Dendritic cell treated with granulocyte-macrophage colony-stimulating factor and Interleukin-4, amounts not matched to agents 40 ng/mL and 50 ng/mL, for 4 days (primary cell): ENCODE data around the gene FBXL13.

ENCODE experiments used
- H3K27ac Mint-ChIP-seq: one replicate; pipeline ENCODE4 v1.8.0; 2022; ENCODE audit warnings: mild to moderate bottlenecking, mixed read lengths
- H3K27me3 Mint-ChIP-seq: one replicate; pipeline ENCODE4 v1.8.0; 2022; ENCODE audit warnings: mild to moderate bottlenecking, mixed read lengths
- H3K36me3 Mint-ChIP-seq: one replicate; pipeline ENCODE4 v1.8.0; 2022; ENCODE audit warnings: low read depth, mixed read lengths
- H3K4me1 Mint-ChIP-seq: one replicate; pipeline ENCODE4 v1.8.0; 2022; ENCODE audit warnings: low read depth, mixed read lengths
- H3K4me3 Mint-ChIP-seq: one replicate; pipeline ENCODE4 v1.8.0; 2022; ENCODE audit warnings: mild to moderate bottlenecking, moderate library complexity, mixed read lengths
- H3K9me3 Mint-ChIP-seq: one replicate; pipeline ENCODE4 v1.8.0; 2022; ENCODE audit warnings: mixed read lengths
- intact Hi-C: fragments of 100-400 bp; cut with micrococcal nuclease; formaldehyde crosslinking; loops from one replicate; pipeline ENCODE4 v1.15.0; 2022

FBXL13 gene

GRCh38 chr7:102836977-102837376 lies 237.6 kb downstream of the FBXL13 start:
- no peaks in the 10 kb centered on the region for H3K27me3 Mint-ChIP-seq
- H3K4me1 Mint-ChIP-seq, result peaks cover 6% of the 10 kb centered on the region
- H3K4me3 Mint-ChIP-seq, result no peak overlapping the region
- H3K27ac Mint-ChIP-seq, result no peak overlapping the region
- intact Hi-C loops, result no loop called here
- H3K9me3 Mint-ChIP-seq, result no peaks in the 10 kb centered on the region
- no peaks in the 10 kb centered on the region for H3K36me3 Mint-ChIP-seq

- Mint-ChIP-seq H3K4me3 (no peak overlapping the region), H3K27ac (no peak overlapping the region), H3K36me3 (no peaks in the 10 kb centered on the region), H3K4me1 (peaks cover 6% of the 10 kb centered on the region), H3K9me3 (no peaks in the 10 kb centered on the region), H3K27me3 (no peaks in the 10 kb centered on the region)
- intact Hi-C loops, result no loop called here
Observed at GRCh38 chr7:102836191-102836919, 238.2 kb downstream of the FBXL13 start.

DNA sequence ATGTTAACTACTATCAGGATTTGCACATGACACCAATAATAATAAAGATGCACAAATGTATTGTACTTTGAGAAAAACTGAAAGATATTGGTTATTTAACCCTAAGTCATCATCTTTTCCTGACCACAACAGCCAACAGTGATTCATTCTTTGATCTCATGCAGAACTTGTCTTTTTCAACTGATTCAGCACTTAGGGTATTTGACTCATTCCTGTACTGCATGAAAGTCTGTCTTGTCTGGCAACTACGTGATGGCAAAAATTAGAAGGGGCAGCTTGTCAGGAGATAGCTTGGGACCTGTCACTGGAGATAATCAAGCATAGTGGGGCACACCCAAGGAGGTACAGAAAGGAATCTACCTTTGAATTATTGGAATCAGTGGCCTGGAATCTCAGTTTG lies 239.6 kb downstream of the FBXL13 start:
- Mint-ChIP-seq H3K9me3 (no peaks in the 10 kb centered on the region), H3K4me3 (no peak overlapping the region), H3K27me3 (no peaks in the 10 kb centered on the region), H3K4me1 (peaks cover 6% of the 10 kb centered on the region), H3K36me3 (no peaks in the 10 kb centered on the region), H3K27ac (no peak overlapping the region)
- intact Hi-C loops, result no loop called here

GRCh38 chr7:102834466-102834865 lies 240.1 kb downstream of the FBXL13 start:
- intact Hi-C loops, result no loop called here

GRCh38 chr7:102833343-102833742 lies 241.3 kb downstream of the FBXL13 start:
- Mint-ChIP-seq H3K4me1 (peaks cover 6% of the 10 kb centered on the region), H3K9me3 (no peaks in the 10 kb centered on the region)
- intact Hi-C loops, result no loop called here

More at GRCh38 chr7:102834466-102834865, 240.1 kb downstream of the FBXL13 start:
- Mint-ChIP-seq H3K4me1 (peaks cover 6% of the 10 kb centered on the region), H3K27me3 (no peaks in the 10 kb centered on the region), H3K9me3 (no peaks in the 10 kb centered on the region), H3K4me3 (no peak overlapping the region), H3K27ac (no peak overlapping the region), H3K36me3 (peaks cover 4% of the 10 kb centered on the region)

DNA sequence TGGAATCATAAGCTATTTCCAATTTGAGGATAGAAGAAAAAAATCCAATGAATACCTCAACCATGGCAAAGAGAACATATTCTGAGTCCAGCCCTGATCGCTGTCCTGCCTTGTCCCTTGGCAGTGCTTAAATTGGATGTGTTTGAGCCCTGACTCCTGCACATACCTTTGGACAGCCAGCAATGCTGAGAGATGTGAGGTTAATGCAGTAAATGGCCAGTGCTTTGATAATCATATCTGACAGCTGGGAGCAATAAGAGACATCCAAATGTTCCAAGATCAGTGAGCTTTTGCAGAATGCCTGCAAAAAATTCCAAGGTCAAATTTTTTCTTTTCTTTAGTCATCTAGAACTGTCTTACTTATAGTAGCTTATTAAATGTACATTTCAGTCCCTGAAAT lies 241.9 kb downstream of the FBXL13 start:
- Mint-ChIP-seq H3K36me3 (peaks cover 11% of the 10 kb centered on the region), H3K4me3 (no peak overlapping the region), H3K9me3 (no peaks in the 10 kb centered on the region), H3K27me3 (no peaks in the 10 kb centered on the region), H3K4me1 (peaks cover 6% of the 10 kb centered on the region), H3K27ac (no peak overlapping the region)
- intact Hi-C loops, result no loop called here

More at GRCh38 chr7:102833343-102833742, 241.3 kb downstream of the FBXL13 start:
- Mint-ChIP-seq H3K4me3 (no peak overlapping the region), H3K27ac (no peak overlapping the region), H3K27me3 (no peaks in the 10 kb centered on the region), H3K36me3 (peaks cover 9% of the 10 kb centered on the region)

GRCh38 chr7:102830197-102830596 lies 244.4 kb downstream of the FBXL13 start:
- Mint-ChIP-seq H3K27me3 (no peaks in the 10 kb centered on the region), H3K4me1 (peaks cover 4% of the 10 kb centered on the region), H3K36me3 (peaks cover 19% of the 10 kb centered on the region), H3K4me3 (no peak overlapping the region), H3K9me3 (no peaks in the 10 kb centered on the region), H3K27ac (no peak overlapping the region)
- intact Hi-C loops, result no loop called here

GRCh38 chr7:102829075-102829474 lies 245.5 kb downstream of the FBXL13 start:
- H3K27ac Mint-ChIP-seq, result no peak overlapping the region
- peaks cover 19% of the 10 kb centered on the region for H3K36me3 Mint-ChIP-seq
- H3K4me1 Mint-ChIP-seq, result no peaks in the 10 kb centered on the region
- no peaks in the 10 kb centered on the region for H3K27me3 Mint-ChIP-seq
- intact Hi-C loops, result no loop called here
- no peak overlapping the region for H3K4me3 Mint-ChIP-seq
- no peaks in the 10 kb centered on the region for H3K9me3 Mint-ChIP-seq

DNA sequence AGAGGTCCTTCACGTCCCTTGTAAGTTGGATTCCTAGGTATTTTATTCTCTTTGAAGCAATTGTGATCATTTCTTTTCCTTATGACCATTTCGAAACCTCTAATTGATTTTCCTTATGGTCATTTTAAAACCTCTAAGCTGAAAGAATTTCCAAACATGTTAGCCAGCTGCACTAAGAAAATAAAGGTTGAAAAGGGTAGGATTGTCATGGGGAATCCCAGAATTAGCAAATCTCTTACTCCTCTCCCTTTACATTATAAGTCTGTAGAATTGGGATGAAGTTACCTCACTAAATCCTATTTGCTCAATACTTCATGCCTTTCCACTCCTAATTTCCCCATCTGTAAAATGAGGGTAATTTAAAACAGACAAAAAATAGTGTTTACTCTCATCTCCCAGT lies 246.3 kb downstream of the FBXL13 start:
- no peak overlapping the region for H3K27ac Mint-ChIP-seq
- intact Hi-C loops, result no loop called here
- H3K27me3 Mint-ChIP-seq, result no peaks in the 10 kb centered on the region
- H3K4me3 Mint-ChIP-seq, result no peak overlapping the region
- H3K4me1 Mint-ChIP-seq, result no peaks in the 10 kb centered on the region
- no peaks in the 10 kb centered on the region for H3K9me3 Mint-ChIP-seq
- H3K36me3 Mint-ChIP-seq, result peaks cover 19% of the 10 kb centered on the region

GRCh38 chr7:102823390-102824119 lies 251.0 kb downstream of the FBXL13 start:
- H3K4me1 Mint-ChIP-seq, result no peaks in the 10 kb centered on the region
- H3K36me3 Mint-ChIP-seq, result peaks cover 10% of the 10 kb centered on the region
- H3K9me3 Mint-ChIP-seq, result no peaks in the 10 kb centered on the region
- H3K27ac Mint-ChIP-seq, result no peak overlapping the region
- H3K27me3 Mint-ChIP-seq, result no peaks in the 10 kb centered on the region
- H3K4me3 Mint-ChIP-seq, result no peak overlapping the region
- intact Hi-C loops, result no loop called here

- Mint-ChIP-seq H3K27me3 (no peaks in the 10 kb centered on the region), H3K27ac (no peak overlapping the region), H3K4me1 (no peaks in the 10 kb centered on the region), H3K36me3 (peaks cover 3% of the 10 kb centered on the region), H3K9me3 (no peaks in the 10 kb centered on the region), H3K4me3 (no peak overlapping the region)
- intact Hi-C loops, result no loop called here
Observed at GRCh38 chr7:102821994-102822747, 252.4 kb downstream of the FBXL13 start.

GRCh38 chr7:102819151-102819550 lies 255.4 kb downstream of the FBXL13 start:
- H3K4me3 Mint-ChIP-seq, result no peak overlapping the region
- H3K27me3 Mint-ChIP-seq, result no peaks in the 10 kb centered on the region
- no peaks in the 10 kb centered on the region for H3K36me3 Mint-ChIP-seq
- H3K27ac Mint-ChIP-seq, result no peak overlapping the region
- no peaks in the 10 kb centered on the region for H3K4me1 Mint-ChIP-seq
- intact Hi-C loops, result no loop called here
- H3K9me3 Mint-ChIP-seq, result no peaks in the 10 kb centered on the region

DNA sequence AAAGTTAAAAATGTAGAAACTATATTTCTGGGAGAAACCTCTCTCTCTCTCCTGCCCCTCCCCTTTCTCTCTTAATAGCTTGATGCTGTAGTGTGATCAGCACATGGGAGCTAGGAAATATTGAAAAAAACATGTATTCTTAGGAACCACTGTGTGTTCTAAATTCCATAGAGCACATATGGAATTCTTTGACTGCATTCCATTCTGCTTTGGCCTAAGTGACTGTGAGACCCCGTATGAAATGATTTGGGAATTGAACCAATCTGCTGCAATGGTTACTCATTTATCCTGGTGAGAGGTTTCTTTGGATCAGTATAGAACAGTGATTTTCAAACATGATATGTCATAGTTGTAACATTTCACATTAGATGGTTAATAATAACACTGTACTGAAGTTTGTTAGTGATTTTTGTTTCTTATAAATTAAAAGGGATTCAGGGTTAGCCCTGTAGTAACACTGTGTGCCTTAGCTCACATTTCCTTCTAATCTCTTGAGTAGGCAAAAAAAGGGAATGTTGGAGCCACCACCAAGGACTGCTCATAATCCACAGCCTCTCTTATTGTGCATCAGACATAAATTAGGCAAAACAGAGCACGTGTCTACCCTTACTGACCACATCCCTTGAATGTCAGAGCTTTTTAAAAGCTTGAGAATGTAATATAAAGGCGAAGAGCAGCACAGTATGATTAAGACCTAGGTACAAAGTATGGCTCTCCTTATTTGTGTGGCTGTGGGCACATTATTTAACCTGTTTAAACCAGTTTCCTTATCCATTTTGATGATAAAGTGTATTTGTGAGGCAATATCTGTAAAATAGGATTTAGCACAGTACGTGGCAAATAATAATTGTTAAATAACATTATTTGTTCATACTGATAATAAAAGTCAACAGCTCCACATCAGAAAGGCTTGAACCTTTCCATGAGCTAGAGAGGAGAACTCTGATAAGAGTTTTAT lies 256.7 kb downstream of the FBXL13 start:
- H3K36me3 Mint-ChIP-seq, result no peaks in the 10 kb centered on the region
- H3K9me3 Mint-ChIP-seq, result no peaks in the 10 kb centered on the region
- intact Hi-C loops, result no loop called here
- H3K4me3 Mint-ChIP-seq, result no peak overlapping the region
- H3K4me1 Mint-ChIP-seq, result peaks cover 5% of the 10 kb centered on the region
- no peaks in the 10 kb centered on the region for H3K27me3 Mint-ChIP-seq
- no peak overlapping the region for H3K27ac Mint-ChIP-seq
